NCI-H1048 (cell line): ENCODE results near the gene HHLA2.

Experiments used
- DNase-seq: peaks from one replicate; lab custom pipeline; 2025; lab: John Stamatoyannopoulos, UW

The HHLA2 gene

GRCh38 chr3:108393128-108393900, 97.0 kb downstream of the HHLA2 start:
- no peak for DNase-seq

DNA sequence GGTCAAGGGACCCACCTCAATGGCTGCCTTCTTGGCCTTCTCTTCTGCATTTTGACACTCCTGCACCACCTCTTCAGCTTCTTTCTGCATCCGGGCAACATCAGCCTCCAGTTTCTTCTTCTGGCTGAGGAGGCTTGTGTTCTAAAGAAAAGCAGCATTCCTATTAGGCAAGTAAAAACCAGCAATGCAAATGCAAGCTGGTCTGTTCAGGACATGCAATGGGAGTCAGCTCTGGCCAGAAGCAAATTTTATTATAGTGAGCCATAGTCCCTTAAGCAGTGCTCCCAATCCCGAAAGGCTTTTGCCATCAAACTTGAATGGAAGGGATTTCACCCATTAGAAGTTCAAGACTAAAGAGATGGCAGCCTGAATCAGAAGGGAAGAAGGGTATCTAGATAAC, 97.7 kb downstream of the HHLA2 start:
- no peak for DNase-seq

GRCh38 chr3:108394563-108394962, 98.2 kb downstream of the HHLA2 start:
- DNase-seq = no peak

- no peak for DNase-seq
These were observed 100.0 kb downstream of the HHLA2 start for GRCh38 chr3:108396336-108396735.

DNA sequence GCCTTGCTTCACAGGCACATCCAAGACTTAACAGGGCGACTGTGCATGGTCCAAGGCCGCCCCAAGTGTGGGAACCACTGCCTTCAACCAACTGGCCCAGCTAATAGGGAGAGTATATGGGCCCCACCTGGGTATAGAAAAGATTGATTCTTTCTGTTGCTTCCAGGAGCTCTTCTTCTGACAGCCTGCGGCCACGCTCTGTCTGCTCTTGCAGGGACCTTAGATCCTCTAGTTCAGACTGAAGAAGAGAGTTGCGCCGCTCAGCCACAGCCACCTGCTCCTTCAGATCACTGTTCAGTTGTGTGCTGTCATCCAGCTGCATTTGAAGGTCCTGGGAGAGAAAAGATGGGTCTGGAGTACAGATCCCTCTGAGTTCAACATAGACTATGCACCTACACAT, 102.2 kb downstream of the HHLA2 start:
- no peak for DNase-seq

GRCh38 chr3:108401836-108402235, 105.5 kb downstream of the HHLA2 start:
- DNase-seq = no peak

- DNase-seq = no peak
These were observed 106.8 kb downstream of the HHLA2 start for GRCh38 chr3:108403198-108403597.

DNA sequence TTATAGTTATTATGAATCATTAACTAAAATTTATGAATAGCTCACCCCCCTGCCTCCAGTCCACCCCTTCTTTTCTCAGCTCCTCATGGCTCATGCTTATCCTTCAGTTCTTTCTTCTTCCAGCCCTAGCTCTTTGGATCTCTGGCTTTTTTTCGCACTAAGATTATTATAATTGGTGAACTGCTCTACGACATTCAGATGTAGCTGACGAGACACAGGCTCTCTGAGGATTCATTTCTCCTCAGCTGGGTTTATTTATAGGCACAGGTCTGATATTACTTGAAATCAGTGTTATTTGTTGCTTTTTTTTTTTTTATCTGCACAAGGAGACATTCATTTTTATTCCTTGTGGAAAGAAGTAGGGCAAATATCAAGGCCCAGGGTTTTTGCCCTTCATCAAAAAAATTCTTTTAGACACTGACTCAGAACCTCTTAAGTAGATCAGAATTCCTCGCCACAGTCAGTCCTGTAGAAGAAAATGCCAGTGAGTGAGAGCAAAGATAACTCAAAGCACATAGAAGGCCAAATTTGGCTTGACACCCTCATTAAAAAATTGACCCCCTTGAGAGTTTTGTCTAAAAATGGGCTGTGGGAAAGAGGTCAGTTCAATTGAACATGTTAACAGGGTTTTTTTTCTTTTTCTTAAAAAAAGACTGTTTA, 107.5 kb downstream of the HHLA2 start:
- DNase-seq = no peak

GRCh38 chr3:108404368-108404767, 108.0 kb downstream of the HHLA2 start:
- no peak for DNase-seq

- no peak for DNase-seq
These were observed 109.8 kb downstream of the HHLA2 start for GRCh38 chr3:108406063-108406660.

DNA sequence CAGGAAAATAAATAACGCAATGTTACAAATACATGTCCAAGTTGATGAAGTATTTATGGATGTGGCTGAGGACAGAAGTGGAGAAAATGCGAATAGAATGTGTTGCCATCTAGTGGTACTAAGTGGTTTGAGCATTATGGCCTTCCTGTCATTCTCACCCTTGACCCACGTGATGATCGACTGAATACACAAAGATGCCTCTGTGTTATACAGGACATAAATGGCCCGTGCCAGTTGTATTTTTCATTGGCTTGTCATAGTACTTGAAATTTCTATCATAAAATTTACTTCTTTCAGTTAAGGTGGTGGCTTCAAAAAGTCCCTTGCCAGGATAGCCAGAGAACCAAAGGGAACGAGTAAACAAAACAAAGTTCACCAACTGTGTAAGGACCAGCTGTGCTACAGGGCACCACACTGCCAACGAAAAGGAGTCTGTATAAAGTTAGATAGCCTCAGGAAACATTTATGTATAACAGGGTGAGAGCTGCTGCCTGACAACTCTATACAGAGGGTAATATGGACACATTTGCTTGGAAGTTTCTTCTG, 110.4 kb downstream of the HHLA2 start:
- DNase-seq = peak; percentile 25

DNA sequence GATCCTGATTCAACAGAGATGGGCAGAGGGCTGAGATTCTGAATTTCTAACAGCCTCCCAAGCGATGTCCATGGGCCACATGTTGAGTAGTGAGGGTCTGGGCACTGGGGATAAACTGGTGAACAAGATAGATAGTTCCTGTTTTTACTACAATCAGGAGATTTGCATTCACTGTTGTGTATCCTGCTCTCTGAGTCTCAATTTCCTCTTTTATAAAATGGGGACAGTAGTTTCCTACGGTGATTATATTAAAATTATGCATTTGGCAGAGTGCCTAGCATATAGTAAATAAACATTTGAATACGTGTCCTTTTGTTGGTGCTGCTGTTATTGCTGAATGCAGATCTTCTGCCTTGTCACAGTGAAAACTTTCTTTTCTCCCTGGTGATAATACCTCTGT, 111.5 kb downstream of the HHLA2 start:
- peak; percentile 67 for DNase-seq

DNA sequence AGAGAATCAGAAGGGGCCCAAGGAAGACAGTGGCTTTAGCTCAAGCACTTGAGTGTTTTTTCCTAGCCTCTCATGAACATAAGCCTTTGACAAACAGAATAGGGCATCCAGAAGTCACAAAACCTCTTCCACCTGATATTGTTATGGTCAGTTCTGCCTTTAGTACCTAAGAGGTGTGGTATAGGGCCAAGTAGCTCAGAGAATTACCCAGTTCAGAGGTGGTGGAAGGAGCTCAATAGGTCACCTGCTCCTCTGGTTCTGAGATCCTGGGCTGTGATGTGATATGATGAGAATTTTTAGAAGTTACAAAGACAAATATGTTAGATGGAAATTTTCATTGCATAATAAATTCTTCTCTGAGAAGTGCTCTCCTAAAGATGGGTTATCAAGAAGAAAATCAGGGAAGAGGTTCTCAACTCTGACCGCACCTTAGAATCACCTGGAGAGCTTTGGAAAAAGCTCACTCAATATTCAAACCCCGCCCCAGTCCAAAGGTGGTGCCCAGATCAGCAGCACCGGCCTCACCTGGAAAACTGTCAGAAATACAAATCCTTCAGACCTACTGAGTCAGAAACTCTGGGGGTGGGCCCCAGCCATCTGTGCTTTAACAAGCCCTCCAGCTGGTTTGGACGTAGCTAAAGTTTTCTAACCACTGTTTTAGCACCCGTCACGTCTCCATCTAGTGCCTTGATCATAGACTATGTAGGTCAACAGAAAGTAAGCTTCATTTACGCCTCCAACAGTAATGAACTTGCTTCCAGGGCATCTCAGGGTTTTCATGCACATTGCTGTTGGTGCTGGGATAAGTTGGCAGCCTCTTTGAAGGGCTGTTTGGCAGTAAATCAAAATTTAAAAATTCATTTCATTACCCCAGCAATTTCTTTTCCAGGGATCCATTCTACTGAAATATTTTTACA, 112.8 kb downstream of the HHLA2 start:
- no peak for DNase-seq

GRCh38 chr3:108409800-108410178, 113.4 kb downstream of the HHLA2 start:
- DNase-seq = no peak

- DNase-seq = no peak
These were observed 114.2 kb downstream of the HHLA2 start for GRCh38 chr3:108410531-108410984.

DNA sequence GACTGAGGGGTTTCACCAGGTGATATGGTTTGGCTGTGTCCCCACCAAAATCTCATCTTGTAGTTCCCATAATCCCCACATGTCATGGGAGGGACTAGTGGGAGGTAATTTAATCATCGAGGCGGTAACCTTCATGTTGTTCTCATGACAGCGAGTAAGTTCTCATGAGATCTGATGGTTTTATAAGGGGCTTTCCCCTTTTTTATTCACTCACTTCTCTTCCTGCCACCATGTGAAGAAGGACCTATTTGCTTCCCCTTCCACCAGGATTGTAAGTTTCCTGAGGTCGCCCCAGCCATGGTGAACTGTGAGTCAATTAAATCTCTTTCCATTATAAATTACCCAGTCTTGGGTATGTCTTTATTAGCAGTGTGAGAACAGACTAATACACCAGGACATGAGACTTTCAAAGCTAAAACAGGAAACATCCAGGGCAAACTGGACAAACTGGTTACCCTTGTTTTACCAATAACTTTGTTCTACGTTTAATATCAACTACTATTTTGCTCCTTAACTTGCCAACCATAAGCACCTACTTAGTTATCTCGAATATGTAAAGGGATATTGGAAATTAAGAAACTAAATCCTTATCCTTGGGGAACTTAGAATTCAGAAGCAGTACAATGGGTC, 115.9 kb downstream of the HHLA2 start:
- DNase-seq = no peak

- no peak for DNase-seq
These were observed 117.7 kb downstream of the HHLA2 start for GRCh38 chr3:108414007-108414406.

DNA sequence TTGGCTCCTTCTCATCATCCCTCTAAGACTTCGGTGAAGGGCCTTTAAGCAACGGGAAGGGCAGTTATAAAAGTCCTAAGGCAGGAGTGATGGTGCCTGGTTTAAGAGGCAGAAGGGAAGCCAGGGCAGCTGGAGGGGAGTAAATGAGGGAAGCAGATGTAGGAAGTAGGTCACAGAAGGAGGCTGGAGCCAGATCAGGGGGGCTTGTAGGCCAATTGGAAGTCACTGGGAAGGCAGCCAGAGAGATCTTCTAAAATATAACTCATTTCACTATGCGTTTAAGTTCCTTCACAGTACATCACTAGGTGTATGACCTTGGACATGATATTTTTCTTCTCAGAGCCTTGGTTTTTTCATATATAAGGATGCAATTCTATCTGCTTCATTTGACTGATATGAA, 119.3 kb downstream of the HHLA2 start:
- no peak for DNase-seq

DNA sequence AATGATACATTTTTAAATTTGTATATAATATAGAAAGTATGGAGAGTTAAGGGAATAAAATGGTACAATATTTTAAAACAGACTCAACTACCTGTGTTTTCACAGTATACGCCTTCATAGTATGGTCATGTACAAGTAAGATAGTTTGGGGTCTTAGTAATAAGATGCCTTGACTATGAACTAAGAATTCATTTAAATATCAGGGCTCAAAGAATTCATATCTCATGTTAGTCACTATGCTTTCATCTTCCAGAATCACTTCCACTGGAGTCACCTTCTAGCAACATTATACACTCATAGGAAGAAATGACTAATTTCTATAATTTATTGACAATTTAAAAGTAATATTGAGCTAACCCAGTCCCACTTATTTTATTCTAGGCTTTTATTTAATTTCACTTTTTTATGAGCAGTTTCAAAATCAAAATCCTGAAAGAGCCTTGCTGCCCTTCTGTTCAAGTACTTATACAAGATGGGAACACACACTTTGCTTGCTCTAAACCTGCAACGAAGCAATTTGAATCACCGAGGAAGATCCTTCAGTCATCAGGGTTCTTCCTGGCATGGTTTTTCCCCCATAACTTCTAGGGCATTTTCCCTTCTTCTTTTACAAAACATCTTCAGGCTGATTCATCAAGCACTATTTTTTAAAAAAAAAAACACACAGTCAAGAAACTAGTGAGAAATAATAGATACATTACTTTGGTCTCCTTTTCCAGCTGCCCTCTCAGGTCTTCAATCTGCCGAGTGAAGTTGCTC, 119.9 kb downstream of the HHLA2 start:
- DNase-seq = no peak

DNA sequence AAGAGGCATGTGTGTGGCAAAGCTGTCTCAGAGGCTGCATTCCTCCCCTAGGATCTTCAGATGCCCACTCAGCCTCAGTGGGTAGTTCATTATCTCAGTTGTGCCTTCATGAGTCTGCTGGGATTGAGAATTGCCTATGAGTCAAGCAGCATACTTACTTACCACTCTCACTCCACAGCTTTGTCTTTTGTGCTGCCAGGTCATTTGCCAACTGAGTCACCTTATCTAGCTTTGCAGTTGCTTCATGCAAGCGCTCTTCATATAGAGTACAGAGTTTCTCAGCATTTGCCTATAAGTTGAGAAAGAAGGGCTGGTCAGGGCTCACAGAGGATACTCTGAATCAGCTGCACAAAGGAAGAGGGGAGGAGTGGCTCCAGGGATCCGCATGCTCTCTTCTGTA, 124.6 kb downstream of the HHLA2 start:
- DNase-seq = no peak
